ENCODE data around the gene NSMF. TPM values are rescaled to one million over a fixed set of nuclear protein-coding genes. Genes with fewer than 3 reads are reported as not detected.

Gene NSMF
- total and polyA plus RNA-seq, 2 donors (not counting 3 experiments of a cell fraction or from before 2014, with no cell fraction given): 43.3 to 53.7 TPM

DNA sequence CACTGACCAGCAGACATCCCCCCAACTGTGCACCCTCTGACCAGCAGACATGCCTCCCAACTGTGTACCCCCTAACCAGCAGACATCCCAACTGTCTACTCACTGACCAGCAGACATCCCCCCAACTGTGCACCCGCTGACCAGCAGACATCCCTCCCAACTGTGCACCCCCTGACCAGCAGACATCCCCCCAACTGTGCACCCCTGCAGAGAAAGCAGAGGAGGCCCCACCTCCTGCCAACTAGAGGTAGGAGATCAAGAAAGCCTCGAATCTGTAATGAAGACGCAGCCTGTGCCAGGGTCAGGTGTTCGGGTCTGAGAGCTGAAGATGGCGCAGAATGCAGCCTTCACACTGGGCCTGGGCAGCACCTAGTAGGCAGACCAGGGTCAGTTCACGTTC lies 29.8 kb upstream of the NSMF start:
- no TSS peak for BruUV-seq (replicated peaks)
- Histone ChIP-seq H3K36me3 (ENCODE audit: control insufficient read depth in 2 of 2, extremely low read depth in 1 of 2, insufficient read depth in 2 of 2, low read length in 2 of 2) (no peaks in the 10 kb centered on the region), H3K4me1 (ENCODE audit: control insufficient read depth, extremely low read depth, insufficient read depth, low read length) (no peaks in the 10 kb centered on the region), H2AFZ (ENCODE audit: low read depth, low read length) (no peak overlapping the region), H3K4me2 (ENCODE audit: insufficient read depth, low read length) (no peak overlapping the region), H3K9ac (replicated peaks; ENCODE audit: extremely low read depth, insufficient read depth, low read length) (no peak overlapping the region), H3K27me3 (ENCODE audit: control insufficient read depth in 2 of 2, insufficient read depth in 2 of 2, low read length in 2 of 2) (no peaks in the 10 kb centered on the region), H3K4me3 (replicated peaks in 1 of 3; ENCODE audit: insufficient read depth in 1 of 3, low read depth in 1 of 3, low read length in 3 of 3) (no peak overlapping the region), H3K27ac (ENCODE audit: insufficient read depth, low read depth, low read length) (no peak overlapping the region), H3K9me3 (replicated peaks; ENCODE audit: control insufficient read depth, insufficient read depth, low read length) (no peaks in the 10 kb centered on the region), H4K20me1 (replicated peaks; ENCODE audit: control insufficient read depth, extremely low read depth, insufficient read depth, low read length) (no peaks in the 10 kb centered on the region), H3K79me2 (ENCODE audit: control insufficient read depth, insufficient read depth, low read length) (no peaks in the 10 kb centered on the region), H3K9me1 (replicated peaks; ENCODE audit: control insufficient read depth, extremely low read depth, insufficient read depth, low read length) (no peaks in the 10 kb centered on the region)
- ChIA-PET CTCF (no interaction called here), POLR2A (no interaction called here)
- no peak for TF ChIP-seq FOS (IDR thresholded peaks at IDR 0.05; ENCODE audit: borderline replicate concordance, insufficient read depth, low read length)
- dilution Hi-C loops (cut with MboI; ENCODE audit: extremely low pct_ligation_motif_present, low sequenced_read_pairs): no loop called here
- DNase-seq (ENCODE audit: low read depth, low spot score) (no peak), FAIRE-seq (no peak)
- intact Hi-C loops (cut with micrococcal nuclease): no loop called here

DNA sequence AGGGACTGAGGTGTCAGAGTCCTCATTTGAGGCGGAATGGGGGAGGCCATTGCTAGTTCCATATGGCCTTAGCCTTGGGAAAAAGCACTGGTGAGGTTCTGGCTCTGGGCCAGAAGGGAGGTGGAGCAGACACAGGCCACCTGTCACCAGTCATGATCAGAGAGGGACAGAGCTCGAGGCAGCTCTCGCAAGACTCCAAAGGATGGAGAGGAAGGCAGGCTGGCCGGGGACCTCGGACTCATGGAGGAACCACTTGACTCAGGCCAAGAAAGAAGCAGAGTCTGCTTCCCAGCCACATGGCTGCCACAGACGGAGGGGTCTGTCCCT lies 29.2 kb upstream of the NSMF start:
- intact Hi-C loops (cut with micrococcal nuclease): no loop called here
- H3K79me2 ChIP-seq (ENCODE audit: control insufficient read depth, insufficient read depth, low read length): no peaks in the 10 kb centered on the region
- H3K9me1 ChIP-seq (replicated peaks; ENCODE audit: control insufficient read depth, extremely low read depth, insufficient read depth, low read length): no peaks in the 10 kb centered on the region
- no peak overlapping the region for H3K4me2 ChIP-seq (ENCODE audit: insufficient read depth, low read length)
- no peaks in the 10 kb centered on the region for H3K4me1 ChIP-seq (ENCODE audit: control insufficient read depth, extremely low read depth, insufficient read depth, low read length)
- FAIRE-seq (no peak), DNase-seq (ENCODE audit: low read depth, low spot score) (no peak)
- H3K36me3 ChIP-seq (ENCODE audit: control insufficient read depth in 2 of 2, extremely low read depth in 1 of 2, insufficient read depth in 2 of 2, low read length in 2 of 2): no peaks in the 10 kb centered on the region
- no peak overlapping the region for H3K27ac ChIP-seq (ENCODE audit: insufficient read depth, low read depth, low read length)
- POLR2A ChIA-PET: no interaction called here
- H3K9me3 ChIP-seq (replicated peaks; ENCODE audit: control insufficient read depth, insufficient read depth, low read length): no peaks in the 10 kb centered on the region
- dilution Hi-C loops (cut with MboI; ENCODE audit: extremely low pct_ligation_motif_present, low sequenced_read_pairs): no loop called here
- no TSS peak for BruUV-seq (replicated peaks)
- no peak overlapping the region for H3K9ac ChIP-seq (replicated peaks; ENCODE audit: extremely low read depth, insufficient read depth, low read length)
- no peak overlapping the region for H2AFZ ChIP-seq (ENCODE audit: low read depth, low read length)
- no peaks in the 10 kb centered on the region for H4K20me1 ChIP-seq (replicated peaks; ENCODE audit: control insufficient read depth, extremely low read depth, insufficient read depth, low read length)
- no peak overlapping the region for H3K4me3 ChIP-seq (replicated peaks in 1 of 3; ENCODE audit: insufficient read depth in 1 of 3, low read depth in 1 of 3, low read length in 3 of 3)
- no peak for TF ChIP-seq CTCF (IDR thresholded peaks at IDR 0.05; ENCODE audit: extremely low read depth in 1 of 2, insufficient read depth in 1 of 2, low read depth in 1 of 2, low read length in 2 of 2)
- TF ChIP-seq POLR2AphosphoS5 (IDR thresholded peaks at IDR 0.05; ENCODE audit: insufficient read depth, low read depth, low read length): no peak
- no peak for TF ChIP-seq FOS (IDR thresholded peaks at IDR 0.05; ENCODE audit: borderline replicate concordance, insufficient read depth, low read length)
- TF ChIP-seq GATA2 (IDR thresholded peaks at IDR 0.05; ENCODE audit: insufficient read depth, insufficient read length, low read depth, low read length): no peak
- no peak for TF ChIP-seq EZH2 (IDR thresholded peaks at IDR 0.05; ENCODE audit: borderline replicate concordance, low read depth, low read length, severe bottlenecking)
- TF ChIP-seq JUN (IDR thresholded peaks at IDR 0.05; ENCODE audit: borderline replicate concordance, insufficient read depth, insufficient read length, low read depth): no peak
- TF ChIP-seq MYC (IDR thresholded peaks at IDR 0.05; ENCODE audit: low read depth, low read length): no peak
- TF ChIP-seq, protein P1, sequence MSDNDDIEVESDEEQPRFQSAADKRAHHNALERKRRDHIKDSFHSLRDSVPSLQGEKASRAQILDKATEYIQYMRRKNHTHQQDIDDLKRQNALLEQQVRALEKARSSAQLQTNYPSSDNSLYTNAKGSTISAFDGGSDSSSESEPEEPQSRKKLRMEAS (IDR thresholded peaks at IDR 0.05; ENCODE audit: insufficient read depth, insufficient read length): no peak
- TF ChIP-seq POLR2A (IDR thresholded peaks at IDR 0.05; ENCODE audit: low read depth, low read length): no peak
- CTCF ChIA-PET: interaction anchor here (0.6 kb wide), 1 partner anchor 13 kb away, joined by 4 read pairs; no protein-coding TSS in a partner anchor
- no peaks in the 10 kb centered on the region for H3K27me3 ChIP-seq (ENCODE audit: control insufficient read depth in 2 of 2, insufficient read depth in 2 of 2, low read length in 2 of 2)
